Skin epidermis (tissue), 12 donors: Measurements from ENCODE around the gene GRPR.
"Not testable (repeated sequence)": the region's sequence is repeated elsewhere in the genome, so short reads cannot be mapped to it uniquely, and the experiment has no call there.

Experiments
- H3K27ac ChIP-seq, 21 experiments: fragments of 200-600 bp; sonication (generic) in 11 of 21; one replicate each; pipeline ENCODE4 v1.5.0; 2020; ENCODE audit warnings: mild to moderate bottlenecking in 3 of 21, inconsistent platforms in 2 of 21, moderate library complexity in 2 of 21
- H3K4me3 ChIP-seq, 7 experiments: fragments of 200-600 bp; sonication (generic) in 2 of 7; one replicate each; pipeline ENCODE4 v1.5.0; 2020; ENCODE audit warnings: inconsistent platforms in 2 of 7, mild to moderate bottlenecking in 2 of 7, moderate library complexity in 1 of 7

Gene GRPR

DNA sequence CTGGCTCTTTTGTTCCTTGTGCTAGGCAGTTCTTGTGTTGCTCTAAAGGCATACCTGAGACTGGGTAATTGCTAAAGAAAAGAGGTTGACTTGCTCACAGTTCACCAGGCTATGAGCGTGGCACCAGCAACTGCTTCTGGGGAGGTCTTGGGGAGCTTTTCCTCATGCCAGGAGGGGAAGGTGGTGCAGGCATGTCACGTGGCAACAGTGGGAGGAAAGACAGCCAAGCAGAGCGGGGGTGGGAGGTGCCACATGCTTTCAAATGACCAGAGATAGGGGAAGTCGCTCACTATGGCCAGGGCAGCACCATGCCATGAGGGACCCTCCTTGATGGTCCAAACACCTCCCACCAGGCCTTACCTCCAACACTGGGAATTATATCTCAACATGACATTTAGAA is 48.6 kb downstream of the GRPR start:
- H3K4me3 ChIP-seq: no peak overlapping the region
- H3K27ac ChIP-seq: no peak overlapping the region

DNA sequence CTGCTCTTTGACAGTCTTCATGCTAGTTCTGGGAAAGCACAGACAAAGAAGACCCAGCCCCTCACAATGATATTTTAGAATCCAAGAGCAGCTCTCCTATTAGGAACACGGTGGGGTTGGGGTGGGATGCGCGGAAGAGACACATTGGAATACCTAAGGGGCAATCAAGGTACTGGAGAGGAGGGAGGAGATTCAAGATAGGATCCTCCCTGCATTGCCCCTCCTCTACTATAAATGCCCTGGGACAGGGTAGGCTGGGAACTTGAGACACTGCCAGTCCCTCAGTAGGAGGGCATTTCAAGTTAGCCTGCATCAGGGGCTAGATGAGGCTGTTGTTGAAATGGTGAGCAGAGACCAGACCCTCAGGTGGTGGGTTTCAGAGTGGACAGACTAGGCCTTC is 49.0 kb downstream of the GRPR start:
- Histone ChIP-seq H3K4me3 (no peak overlapping the region), H3K27ac (no peak overlapping the region)

DNA sequence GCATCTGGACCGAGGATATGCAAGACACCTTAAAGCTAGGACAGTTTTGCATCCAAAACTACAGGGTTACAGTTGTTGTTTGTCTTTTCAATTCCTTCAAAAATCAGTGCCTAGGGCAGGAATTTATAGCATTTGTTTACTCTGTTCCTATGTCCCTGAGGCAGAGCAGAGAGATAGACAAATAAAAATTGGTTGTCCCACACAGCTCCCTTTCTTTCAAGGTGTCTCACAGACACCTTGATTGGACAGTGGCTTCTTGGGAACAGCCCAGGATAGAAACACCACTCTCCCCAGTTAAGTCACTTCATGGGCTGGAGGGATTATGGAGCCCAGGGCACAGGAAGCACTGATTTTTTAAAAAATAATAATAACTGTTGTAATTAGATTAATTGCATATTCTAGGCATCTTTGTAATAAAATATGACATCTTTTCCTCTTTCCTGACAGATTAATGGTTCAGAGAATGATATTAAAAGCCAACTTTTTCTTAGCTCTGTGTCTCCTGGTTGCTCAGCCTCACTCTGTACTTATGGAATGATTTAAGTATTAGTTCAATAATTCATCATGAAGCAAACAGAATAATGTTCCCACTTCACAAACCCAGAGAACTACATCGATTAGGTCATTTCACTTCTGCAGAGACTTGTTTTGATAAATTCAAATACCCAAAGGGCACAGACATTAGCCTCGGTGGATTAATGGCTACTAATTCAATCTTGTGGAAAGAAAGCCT is 52.1 kb downstream of the GRPR start:
- H3K4me3 ChIP-seq: no peak overlapping the region
- H3K27ac ChIP-seq: no peak overlapping the region

- no peak overlapping the region for H3K4me3 ChIP-seq
- H3K27ac ChIP-seq: no peak overlapping the region
Observed at GRCh38 chrX:16177260-16177659, 53.9 kb downstream of the GRPR start.

- H3K4me3 ChIP-seq, H3K27ac ChIP-seq: not testable (repeated sequence)
Observed at GRCh38 chrX:16183843-16184242, 60.5 kb downstream of the GRPR start.

DNA sequence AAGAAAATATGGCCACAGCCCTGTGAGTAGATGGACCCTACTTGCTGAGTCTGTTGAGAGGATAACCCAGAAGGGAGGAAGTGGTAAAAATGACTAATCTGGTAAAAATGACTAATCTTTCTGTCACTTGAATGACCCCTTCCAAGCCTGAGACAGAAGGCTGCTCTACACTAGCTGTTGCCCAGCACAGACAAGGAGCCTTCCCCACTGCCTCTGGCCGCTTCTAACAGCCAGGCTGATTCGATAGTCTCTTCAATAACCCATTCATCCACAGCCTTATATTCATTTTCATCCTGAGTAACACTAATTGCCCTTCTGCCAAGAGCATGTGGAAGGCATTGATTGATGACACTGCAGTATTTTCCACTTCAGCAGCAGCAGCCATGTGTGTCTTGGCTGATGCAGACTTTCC is 62.4 kb downstream of the GRPR start:
- H3K4me3 ChIP-seq: no peak overlapping the region
- no peak overlapping the region for H3K27ac ChIP-seq

- no peak overlapping the region for H3K4me3 ChIP-seq
- H3K27ac ChIP-seq: no peak overlapping the region
Observed at GRCh38 chrX:16186380-16187007, 63.1 kb downstream of the GRPR start.

DNA sequence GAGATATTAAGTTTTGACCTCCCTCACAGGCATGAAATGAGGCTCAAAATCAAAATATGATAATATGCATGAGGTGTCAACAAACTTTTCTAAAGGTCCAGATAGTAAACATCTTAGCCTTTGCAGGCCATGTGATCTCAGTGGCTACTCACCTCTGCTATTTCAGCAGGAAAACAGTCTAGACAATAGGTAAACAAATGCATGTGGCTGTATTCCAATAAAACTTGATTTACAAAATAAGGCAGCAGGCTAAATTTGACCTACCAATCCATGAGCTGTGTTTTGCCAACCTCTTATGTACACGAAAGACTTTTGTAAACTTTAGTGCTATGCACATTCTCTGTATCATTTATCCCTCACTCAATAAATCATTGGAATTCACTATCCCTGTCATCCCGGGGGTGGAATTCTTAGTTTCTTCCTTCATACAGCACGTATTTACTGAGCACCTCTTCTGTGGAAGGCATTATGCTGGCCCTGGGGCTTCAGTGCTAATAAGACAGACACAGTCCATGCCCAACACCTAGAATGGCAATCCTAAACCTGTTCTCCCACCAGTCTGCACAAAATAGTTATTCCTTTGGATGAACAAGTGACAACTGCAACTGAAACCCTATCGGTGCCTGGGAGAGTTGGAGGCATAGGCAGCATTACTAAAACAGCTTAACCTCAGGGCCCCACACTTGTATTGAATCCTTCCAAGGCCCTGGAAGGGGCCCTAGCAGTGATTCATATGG is 63.8 kb downstream of the GRPR start:
- no peak overlapping the region for H3K27ac ChIP-seq
- no peak overlapping the region for H3K4me3 ChIP-seq

DNA sequence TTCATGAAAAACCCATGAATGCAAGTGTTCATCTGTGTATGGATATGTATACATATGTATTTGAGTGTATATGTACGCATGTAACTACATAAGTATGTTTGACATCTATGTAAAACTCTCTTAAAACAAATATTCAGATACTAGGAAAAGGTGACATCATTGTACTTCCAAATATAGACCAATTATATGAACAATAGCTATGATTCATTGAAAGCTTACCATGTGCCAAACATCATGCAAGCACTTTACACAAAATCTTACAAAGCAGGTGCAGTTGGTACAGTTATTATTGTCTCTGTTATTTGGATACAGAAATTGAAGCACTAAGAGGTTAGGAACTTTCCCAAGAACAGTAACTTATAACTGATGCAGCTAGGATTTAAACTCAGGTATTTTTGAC is 65.3 kb downstream of the GRPR start:
- Histone ChIP-seq H3K27ac (no peak overlapping the region), H3K4me3 (no peak overlapping the region)

DNA sequence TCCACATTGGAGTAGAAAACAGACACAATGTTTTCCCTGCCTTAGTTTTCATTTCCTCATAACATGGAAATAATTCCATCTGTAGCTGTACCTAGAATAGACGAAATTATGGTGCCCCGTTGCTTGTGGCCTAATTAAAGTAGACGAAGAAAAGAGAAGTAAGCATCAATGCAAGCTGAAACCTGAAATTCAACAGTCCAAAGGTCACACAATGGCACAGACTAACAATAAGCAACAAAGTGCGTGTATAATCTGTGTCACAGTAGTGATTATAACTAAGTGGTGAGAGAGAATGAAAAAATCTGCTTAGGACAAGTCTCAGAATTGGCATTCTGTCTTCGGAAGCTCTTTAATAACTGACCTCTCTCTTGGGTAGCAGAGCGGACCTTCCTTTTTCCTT is 68.2 kb downstream of the GRPR start:
- no peak overlapping the region for H3K27ac ChIP-seq
- no peak overlapping the region for H3K4me3 ChIP-seq

DNA sequence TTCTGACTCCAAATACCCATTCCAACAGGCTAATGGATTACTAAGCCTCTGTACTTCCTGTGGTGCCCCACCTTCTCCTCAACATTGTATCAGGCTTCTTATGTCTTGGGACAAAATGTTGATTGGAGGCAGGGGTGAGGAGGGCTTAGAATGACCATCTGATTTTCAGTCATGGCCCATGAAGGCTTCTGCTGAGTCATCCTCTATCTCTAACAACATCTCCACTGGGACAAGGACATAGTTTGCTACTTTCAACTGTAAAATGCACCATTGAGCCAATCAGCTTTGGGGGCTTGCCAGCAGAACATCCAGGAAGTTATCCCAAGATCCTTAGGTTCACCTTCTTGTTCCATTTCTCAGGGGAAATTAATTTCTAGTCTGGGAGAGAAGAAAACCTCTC is 73.5 kb downstream of the GRPR start:
- H3K27ac ChIP-seq: no peak overlapping the region
- H3K4me3 ChIP-seq: no peak overlapping the region

DNA sequence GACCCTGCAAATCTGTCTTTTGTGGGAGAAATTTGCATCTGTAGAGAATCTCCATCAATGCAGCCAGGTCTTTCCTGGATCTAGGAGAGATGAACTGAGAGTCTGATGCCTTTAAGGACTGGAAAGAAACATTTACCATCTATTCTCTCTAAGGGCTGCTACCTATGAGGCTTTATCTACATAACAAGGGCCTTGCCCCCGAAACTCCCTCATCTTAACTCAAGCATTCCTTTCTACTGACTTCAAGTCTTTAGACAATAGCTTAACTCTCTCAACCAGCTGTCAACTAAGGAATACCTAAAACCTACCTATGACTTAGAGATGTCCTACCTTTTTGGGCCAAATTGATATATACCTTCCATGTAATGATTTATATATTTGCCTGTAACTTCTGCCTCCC is 76.0 kb downstream of the GRPR start:
- Histone ChIP-seq H3K4me3 (no peak overlapping the region), H3K27ac (no peak overlapping the region)

GRCh38 chrX:16202943-16203342 is 79.6 kb downstream of the GRPR start:
- H3K4me3 ChIP-seq: no peak overlapping the region
- H3K27ac ChIP-seq: no peak overlapping the region
